GM18505 (cell line): ENCODE measurements around the gene KIF1B.

Experiments used
- ATAC-seq: cut with Tn5 transposase; IDR thresholded peaks from one replicate; pipeline ENCODE4 v1.9.1; 2021; ENCODE audit not compliant: unreplicated experiment
- POLR2A ChIP-seq: IDR thresholded peaks from 4 replicates; pipeline ENCODE4 v1.6.1; 2011; ENCODE audit warnings: borderline replicate concordance; ENCODE audit not compliant: insufficient read depth, insufficient read length; ENCODE audit errors: extremely low read depth

KIF1B gene

GRCh38 chr1:10324627-10325026, 114.3 kb downstream of the KIF1B start:
- TF ChIP-seq POLR2A, result no peak
- ATAC-seq, result no peak

- ATAC-seq, result no peak
- no peak for TF ChIP-seq POLR2A
Observed at GRCh38 chr1:10325521-10325920, 115.2 kb downstream of the KIF1B start.

GRCh38 chr1:10326251-10326650, 115.9 kb downstream of the KIF1B start:
- TF ChIP-seq POLR2A, result no peak
- ATAC-seq, result no peak

- TF ChIP-seq POLR2A, result no peak
- no peak for ATAC-seq
Observed at GRCh38 chr1:10328180-10328963, 118.0 kb downstream of the KIF1B start.

- TF ChIP-seq POLR2A, result no peak
- no peak for ATAC-seq
Observed at GRCh38 chr1:10337436-10337835, 127.1 kb downstream of the KIF1B start.

- no peak for ATAC-seq
- no peak for TF ChIP-seq POLR2A
Observed at GRCh38 chr1:10338047-10338446, 127.7 kb downstream of the KIF1B start.

- no peak for ATAC-seq
- no peak for TF ChIP-seq POLR2A
Observed at GRCh38 chr1:10338611-10339010, 128.2 kb downstream of the KIF1B start.

- ATAC-seq, result no peak
- no peak for TF ChIP-seq POLR2A
Observed at GRCh38 chr1:10339036-10339567, 128.7 kb downstream of the KIF1B start.

- no peak for TF ChIP-seq POLR2A
- no peak for ATAC-seq
Observed at GRCh38 chr1:10339815-10340214, 129.4 kb downstream of the KIF1B start.

- no peak for ATAC-seq
- no peak for TF ChIP-seq POLR2A
Observed at GRCh38 chr1:10340930-10341590, 130.7 kb downstream of the KIF1B start.

GRCh38 chr1:10347109-10347508, 136.7 kb downstream of the KIF1B start:
- no peak for ATAC-seq
- no peak for TF ChIP-seq POLR2A

GRCh38 chr1:10353282-10353681, 142.9 kb downstream of the KIF1B start:
- ATAC-seq, result no peak
- no peak for TF ChIP-seq POLR2A

GRCh38 chr1:10353693-10354092, 143.3 kb downstream of the KIF1B start:
- no peak for TF ChIP-seq POLR2A

GRCh38 chr1:10360045-10360444, 149.7 kb downstream of the KIF1B start:
- ATAC-seq, result no peak
- TF ChIP-seq POLR2A, result no peak

More at GRCh38 chr1:10353693-10354092, 143.3 kb downstream of the KIF1B start:
- no peak for ATAC-seq
